GM12878 (cell line): ENCODE measurements around the gene KIF5C. TPM values are rescaled to one million over a fixed set of nuclear protein-coding genes. Genes with fewer than 3 reads are reported as not detected.

ENCODE experiments used
- ATAC-seq: fragments of 200-7000 bp; cut with Tn5 transposase; 3 replicates; pipeline ENCODE4 v1.9.1; 2020; ENCODE audit warnings: mild to moderate bottlenecking, moderate library complexity
- BruUV-seq: library from RNA; stranded (reverse); fragments of 400-500 nt; replicated peaks from 2 replicates; lab custom pipeline; 2021; lab: Mats Ljungman, UMichigan
- CTCF ChIA-PET: fragments of 300-600 bp; sonication (Branson Sonifier 250); formaldehyde crosslinking; extraction: SDS; loops from one replicate; lab custom pipeline; 2021; ENCODE audit warnings: inconsistent platforms; lab: Yijun Ruan, JAX
- POLR2A ChIA-PET: fragments of 350-600 bp; formaldehyde crosslinking; extraction: SDS; loops from one replicate; lab custom pipeline; 2021; ENCODE audit warnings: inconsistent platforms; lab: Charles Lee
- RAD21 ChIA-PET: fragments of 300-600 bp; sonication (Branson Sonifier 250); formaldehyde crosslinking; loops from one replicate; lab custom pipeline; 2023; ENCODE audit warnings: antibody characterized with exemption; ENCODE audit not compliant: unreplicated experiment; lab: Charles Lee
- SMC1A ChIA-PET: fragments of 300-600 bp; sonication (Branson Sonifier 250); formaldehyde crosslinking; loops from one replicate; lab custom pipeline; 2023; ENCODE audit not compliant: unreplicated experiment, uncharacterized antibody; lab: Charles Lee
- DNase-seq: peaks from one replicate; pipeline ENCODE4 v3.0.0-alpha.2; 2011; ENCODE audit warnings: low read depth, low spot score
- FAIRE-seq: peaks from 3 replicates; lab custom pipeline; 2011; peaks lifted over from hg19 to GRCh38; lab: Jason Lieb, UNC
- H2AFZ ChIP-seq: 2 replicates; pipeline ENCODE4 v1.6.0; 2011; ENCODE audit warnings: low read depth, low read length, control low read depth; ENCODE audit not compliant: control insufficient read depth
- H3K27ac ChIP-seq: 2 replicates; pipeline ENCODE4 v1.5.1; 2011; ENCODE audit warnings: control low read depth; ENCODE audit not compliant: control insufficient read depth, insufficient read depth
- H3K27me3 ChIP-seq, 2 experiments: replicated peaks in 1 of 2; 2 replicates each; pipeline versions ENCODE4 v1.6.0 to v1.6.1; 2011; ENCODE audit warnings: low read length in 1 of 2; ENCODE audit not compliant: control insufficient read depth in 2 of 2, insufficient read depth in 2 of 2
- H3K36me3 ChIP-seq, 2 experiments: 2 replicates each; pipeline ENCODE4 v1.5.1; 2011; ENCODE audit warnings: low read length in 1 of 2; ENCODE audit not compliant: control insufficient read depth in 2 of 2, insufficient read depth in 2 of 2
- H3K4me1 ChIP-seq: 2 replicates; pipeline ENCODE4 v1.6.1; 2011; ENCODE audit warnings: mild to moderate bottlenecking, low read length, moderate library complexity, mixed read lengths; ENCODE audit not compliant: control insufficient read depth, insufficient read depth
- H3K4me2 ChIP-seq: 2 replicates; pipeline ENCODE4 v1.6.0; 2011; ENCODE audit warnings: control low read depth; ENCODE audit not compliant: control insufficient read depth, insufficient read depth
- H3K4me3 ChIP-seq: fragments of 200-600 bp; sonication (generic); 2 replicates; pipeline ENCODE4 v1.5.1; 2016
- H3K79me2 ChIP-seq: 2 replicates; pipeline ENCODE4 v1.6.0; 2011; ENCODE audit warnings: low read length; ENCODE audit not compliant: control insufficient read depth, insufficient read depth
- H3K9ac ChIP-seq: 2 replicates; pipeline ENCODE4 v1.8.0; 2011; ENCODE audit warnings: low read length, control low read depth, mixed read lengths; ENCODE audit not compliant: control insufficient read depth, insufficient read depth
- H3K9me3 ChIP-seq: replicated peaks from 3 replicates; pipeline ENCODE4 v1.5.1; 2011; ENCODE audit warnings: mild to moderate bottlenecking, low read length; ENCODE audit not compliant: control insufficient read depth, insufficient read depth
- H4K20me1 ChIP-seq: 2 replicates; pipeline ENCODE4 v1.6.0; 2011; ENCODE audit not compliant: control insufficient read depth, insufficient read depth
- BHLHE40 ChIP-seq, 2 experiments: fragments of 450-650 bp in 1 of 2; IDR thresholded peaks; 2 replicates each; pipeline ENCODE4 v1.6.1; 2011 to 2017; ENCODE audit warnings: low read depth in 2 of 2, borderline replicate concordance in 1 of 2, improper control_type of control experiment in 1 of 2, low read length in 1 of 2, mild to moderate bottlenecking in 1 of 2
- CBX3 ChIP-seq: fragments of 200-600 bp; sonication (generic); IDR thresholded peaks from 2 replicates; pipeline ENCODE4 v1.6.1; 2016; ENCODE audit warnings: low read depth, borderline replicate concordance
- CBX5 ChIP-seq: sonication (generic); IDR thresholded peaks from 2 replicates; pipeline ENCODE4 v1.6.1; 2016; ENCODE audit warnings: low read depth, moderate library complexity, mild to moderate bottlenecking, inconsistent platforms
- CREM ChIP-seq: IDR thresholded peaks from 2 replicates; pipeline ENCODE4 v1.6.1; 2014; ENCODE audit warnings: antibody characterized with exemption, low read depth
- EED ChIP-seq: sonication (generic); IDR thresholded peaks from 2 replicates; pipeline ENCODE4 v1.6.1; 2016; ENCODE audit warnings: antibody characterized with exemption, low read depth
- HCFC1 ChIP-seq: fragments of 150-350 bp; IDR thresholded peaks from 2 replicates; pipeline ENCODE4 v1.6.1; 2014; ENCODE audit warnings: low read length
- IRF4 ChIP-seq: IDR thresholded peaks from 2 replicates; pipeline ENCODE4 v1.6.1; 2011; ENCODE audit warnings: low read depth, low read length
- NR2C1 ChIP-seq: fragments of 450-650 bp; IDR thresholded peaks from 2 replicates; pipeline ENCODE4 v1.6.1; 2017; ENCODE audit warnings: antibody characterized with exemption, mild to moderate bottlenecking, moderate library complexity
- RCOR1 ChIP-seq: conservative IDR thresholded peaks from 2 replicates; pipeline ENCODE4 v1.6.1; 2012; ENCODE audit warnings: low read depth, low read length, improper control_type of control experiment
- YBX1 ChIP-seq: fragments of 450-650 bp; IDR thresholded peaks from 2 replicates; pipeline ENCODE4 v1.6.1; 2016; ENCODE audit warnings: antibody characterized with exemption
- YY1 ChIP-seq: IDR thresholded peaks from 2 replicates; pipeline ENCODE4 v1.6.1; 2011; ENCODE audit warnings: low read depth, mild to moderate bottlenecking, low read length
- WGBS: methylation state at CpG from one replicate; pipeline ENCODE4 v1.1.6; 2016; ENCODE audit warnings: low lambda C conversion rate; ENCODE audit not compliant: insufficient replicate concordance, insufficient coverage; ENCODE audit errors: missing lambda C conversion rate; 5-methylcytosine and 5-hydroxymethylcytosine counted together
- in situ Hi-C: fragments of 300-500 bp; cut with MboI; formaldehyde crosslinking; loops from 9 replicates; pipeline ENCODE4 v1.14.3; 2018; ENCODE audit warnings: mixed read lengths
- intact Hi-C: fragments of 100-400 bp; cut with micrococcal nuclease; formaldehyde crosslinking; loops from one replicate; pipeline ENCODE4 v1.14.2; 2022; ENCODE audit not compliant: unreplicated experiment
- polyA plus RNA-seq, 11 experiments: library from polyadenylated mRNA; depleted of rRNA in 4 of 11; unstranded in 6 of 11; stranded (reverse) in 5 of 11; fragments of >200 nt; fragmentation: Nextera tagmentation in 4 of 11; fragmentation: Illumina TruSeq in 1 of 11; extraction: Ambion mirVana in 4 of 11; extraction: Trizol in 1 of 11; gene quantifications; 1 replicate in 1 of 11; 2 replicates in 10 of 11; pipeline versions ENCODE4 v1.2.1 to v1.2.3, GENCODE V29; 2011 to 2016; ENCODE audit warnings: inconsistent platforms in 2 of 11, missing spikeins in 2 of 11, low read depth in 1 of 11
- total RNA-seq, 4 experiments: library from RNA; depleted of rRNA in 3 of 4; stranded (reverse); fragments of >200 nt in 3 of 4; fragmentation: Illumina TruSeq in 1 of 4; extraction: Trizol in 1 of 4; gene quantifications; 2 replicates each; pipeline versions ENCODE4 v1.2.1 to v1.2.3, GENCODE V29; 2013 to 2021
- TF ChIP-seq, protein P1 (sequence below): fragments of 450-650 bp; IDR thresholded peaks from 2 replicates; pipeline ENCODE4 v1.6.1; 2017; ENCODE audit warnings: antibody characterized with exemption, mild to moderate bottlenecking, moderate library complexity
- TF ChIP-seq, protein P2 (sequence below): IDR thresholded peaks from 2 replicates; pipeline ENCODE4 v1.6.1; 2012; ENCODE audit warnings: low read depth, low read length, improper control_type of control experiment
- TF ChIP-seq, protein P3 (sequence below): fragments of 450-650 bp; conservative IDR thresholded peaks from 2 replicates; pipeline ENCODE4 v1.6.1; 2017; ENCODE audit warnings: mild to moderate bottlenecking, moderate library complexity
- TF ChIP-seq, protein P4 (sequence below): fragments of 450-650 bp; IDR thresholded peaks from 2 replicates; pipeline ENCODE4 v1.6.1; 2017; ENCODE audit warnings: borderline replicate concordance
- TF ChIP-seq, protein P5 (sequence below): IDR thresholded peaks from 2 replicates; pipeline ENCODE4 v1.6.1; 2011; ENCODE audit warnings: low read depth, mild to moderate bottlenecking, low read length, moderate library complexity, borderline replicate concordance; ENCODE audit errors: extremely low read depth
- TF ChIP-seq, protein P6 (sequence below): fragments of 450-650 bp; IDR thresholded peaks from 2 replicates; pipeline ENCODE4 v1.6.1; 2016; ENCODE audit warnings: mild to moderate bottlenecking

KIF5C gene
- total and polyA plus RNA-seq, 10 of the 15 experiments (the other 5 are each of a cell fraction or from before 2014, with no cell fraction given), result 0.08 to 0.49 (median 0.24) TPM

DNA sequence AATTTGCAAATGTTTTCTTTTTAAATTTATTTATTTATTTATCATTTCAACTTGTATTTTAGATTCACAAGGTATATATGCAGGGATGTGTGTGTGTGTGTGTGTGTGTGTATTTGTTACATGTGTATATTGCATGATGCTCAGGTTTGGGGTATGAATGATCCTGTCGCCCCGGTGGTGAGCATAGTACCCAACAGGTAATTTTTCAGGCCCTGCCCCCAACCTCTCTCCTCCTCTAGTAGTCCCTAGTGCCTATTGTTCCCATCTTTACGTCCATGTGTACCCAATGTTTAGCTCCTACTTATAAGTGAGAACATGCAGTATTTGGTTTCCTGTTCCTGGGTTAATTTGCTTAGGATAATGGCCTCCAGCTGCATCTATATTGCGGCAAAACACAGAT, 33.0 kb upstream of the KIF5C start:
- no peak for FAIRE-seq
- POLR2A ChIA-PET, result no interaction called here
- CTCF ChIA-PET, result no interaction called here
- Histone ChIP-seq H3K27ac (no peak overlapping the region), H3K27me3 (no peaks in the 10 kb centered on the region), H3K4me3 (no peak overlapping the region), H3K4me1 (no peaks in the 10 kb centered on the region), H3K79me2 (no peaks in the 10 kb centered on the region), H4K20me1 (no peaks in the 10 kb centered on the region), H3K4me2 (no peak overlapping the region), H2AFZ (no peak overlapping the region), H3K9ac (no peak overlapping the region), H3K9me3 (no peaks in the 10 kb centered on the region), H3K36me3 (no peaks in the 10 kb centered on the region)
- SMC1A ChIA-PET, result no interaction called here
- ATAC-seq, result no peak
- 52% methylated on average over 4 of the region's 4 CpGs for WGBS
- intact Hi-C loops (no loop called here), in situ Hi-C loops (no loop called here)
- RAD21 ChIA-PET, result no interaction called here
- no peak for DNase-seq
- no TSS peak for BruUV-seq
- TF ChIP-seq, protein P1, sequence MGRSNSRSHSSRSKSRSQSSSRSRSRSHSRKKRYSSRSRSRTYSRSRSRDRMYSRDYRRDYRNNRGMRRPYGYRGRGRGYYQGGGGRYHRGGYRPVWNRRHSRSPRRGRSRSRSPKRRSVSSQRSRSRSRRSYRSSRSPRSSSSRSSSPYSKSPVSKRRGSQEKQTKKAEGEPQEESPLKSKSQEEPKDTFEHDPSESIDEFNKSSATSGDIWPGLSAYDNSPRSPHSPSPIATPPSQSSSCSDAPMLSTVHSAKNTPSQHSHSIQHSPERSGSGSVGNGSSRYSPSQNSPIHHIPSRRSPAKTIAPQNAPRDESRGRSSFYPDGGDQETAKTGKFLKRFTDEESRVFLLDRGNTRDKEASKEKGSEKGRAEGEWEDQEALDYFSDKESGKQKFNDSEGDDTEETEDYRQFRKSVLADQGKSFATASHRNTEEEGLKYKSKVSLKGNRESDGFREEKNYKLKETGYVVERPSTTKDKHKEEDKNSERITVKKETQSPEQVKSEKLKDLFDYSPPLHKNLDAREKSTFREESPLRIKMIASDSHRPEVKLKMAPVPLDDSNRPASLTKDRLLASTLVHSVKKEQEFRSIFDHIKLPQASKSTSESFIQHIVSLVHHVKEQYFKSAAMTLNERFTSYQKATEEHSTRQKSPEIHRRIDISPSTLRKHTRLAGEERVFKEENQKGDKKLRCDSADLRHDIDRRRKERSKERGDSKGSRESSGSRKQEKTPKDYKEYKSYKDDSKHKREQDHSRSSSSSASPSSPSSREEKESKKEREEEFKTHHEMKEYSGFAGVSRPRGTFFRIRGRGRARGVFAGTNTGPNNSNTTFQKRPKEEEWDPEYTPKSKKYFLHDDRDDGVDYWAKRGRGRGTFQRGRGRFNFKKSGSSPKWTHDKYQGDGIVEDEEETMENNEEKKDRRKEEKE, result no peak
- no peak for TF ChIP-seq CBX5
- TF ChIP-seq, protein P2, sequence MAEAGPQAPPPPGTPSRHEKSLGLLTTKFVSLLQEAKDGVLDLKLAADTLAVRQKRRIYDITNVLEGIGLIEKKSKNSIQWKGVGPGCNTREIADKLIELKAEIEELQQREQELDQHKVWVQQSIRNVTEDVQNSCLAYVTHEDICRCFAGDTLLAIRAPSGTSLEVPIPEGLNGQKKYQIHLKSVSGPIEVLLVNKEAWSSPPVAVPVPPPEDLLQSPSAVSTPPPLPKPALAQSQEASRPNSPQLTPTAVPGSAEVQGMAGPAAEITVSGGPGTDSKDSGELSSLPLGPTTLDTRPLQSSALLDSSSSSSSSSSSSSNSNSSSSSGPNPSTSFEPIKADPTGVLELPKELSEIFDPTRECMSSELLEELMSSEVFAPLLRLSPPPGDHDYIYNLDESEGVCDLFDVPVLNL, result no peak
- TF ChIP-seq YY1, result no peak
- TF ChIP-seq, protein P3, sequence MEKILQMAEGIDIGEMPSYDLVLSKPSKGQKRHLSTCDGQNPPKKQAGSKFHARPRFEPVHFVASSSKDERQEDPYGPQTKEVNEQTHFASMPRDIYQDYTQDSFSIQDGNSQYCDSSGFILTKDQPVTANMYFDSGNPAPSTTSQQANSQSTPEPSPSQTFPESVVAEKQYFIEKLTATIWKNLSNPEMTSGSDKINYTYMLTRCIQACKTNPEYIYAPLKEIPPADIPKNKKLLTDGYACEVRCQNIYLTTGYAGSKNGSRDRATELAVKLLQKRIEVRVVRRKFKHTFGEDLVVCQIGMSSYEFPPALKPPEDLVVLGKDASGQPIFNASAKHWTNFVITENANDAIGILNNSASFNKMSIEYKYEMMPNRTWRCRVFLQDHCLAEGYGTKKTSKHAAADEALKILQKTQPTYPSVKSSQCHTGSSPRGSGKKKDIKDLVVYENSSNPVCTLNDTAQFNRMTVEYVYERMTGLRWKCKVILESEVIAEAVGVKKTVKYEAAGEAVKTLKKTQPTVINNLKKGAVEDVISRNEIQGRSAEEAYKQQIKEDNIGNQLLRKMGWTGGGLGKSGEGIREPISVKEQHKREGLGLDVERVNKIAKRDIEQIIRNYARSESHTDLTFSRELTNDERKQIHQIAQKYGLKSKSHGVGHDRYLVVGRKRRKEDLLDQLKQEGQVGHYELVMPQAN, result no peak
- TF ChIP-seq, protein P4, sequence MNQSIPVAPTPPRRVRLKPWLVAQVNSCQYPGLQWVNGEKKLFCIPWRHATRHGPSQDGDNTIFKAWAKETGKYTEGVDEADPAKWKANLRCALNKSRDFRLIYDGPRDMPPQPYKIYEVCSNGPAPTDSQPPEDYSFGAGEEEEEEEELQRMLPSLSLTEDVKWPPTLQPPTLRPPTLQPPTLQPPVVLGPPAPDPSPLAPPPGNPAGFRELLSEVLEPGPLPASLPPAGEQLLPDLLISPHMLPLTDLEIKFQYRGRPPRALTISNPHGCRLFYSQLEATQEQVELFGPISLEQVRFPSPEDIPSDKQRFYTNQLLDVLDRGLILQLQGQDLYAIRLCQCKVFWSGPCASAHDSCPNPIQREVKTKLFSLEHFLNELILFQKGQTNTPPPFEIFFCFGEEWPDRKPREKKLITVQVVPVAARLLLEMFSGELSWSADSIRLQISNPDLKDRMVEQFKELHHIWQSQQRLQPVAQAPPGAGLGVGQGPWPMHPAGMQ, result no peak
- TF ChIP-seq, protein P5, sequence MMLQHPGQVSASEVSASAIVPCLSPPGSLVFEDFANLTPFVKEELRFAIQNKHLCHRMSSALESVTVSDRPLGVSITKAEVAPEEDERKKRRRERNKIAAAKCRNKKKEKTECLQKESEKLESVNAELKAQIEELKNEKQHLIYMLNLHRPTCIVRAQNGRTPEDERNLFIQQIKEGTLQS, result no peak
- TF ChIP-seq CBX3, result no peak
- TF ChIP-seq EED, result no peak
- TF ChIP-seq CREM, result no peak
- TF ChIP-seq IRF4, result no peak
- TF ChIP-seq NR2C1, result no peak
- no peak for TF ChIP-seq RCOR1
- TF ChIP-seq HCFC1, result no peak
- TF ChIP-seq, protein P6, sequence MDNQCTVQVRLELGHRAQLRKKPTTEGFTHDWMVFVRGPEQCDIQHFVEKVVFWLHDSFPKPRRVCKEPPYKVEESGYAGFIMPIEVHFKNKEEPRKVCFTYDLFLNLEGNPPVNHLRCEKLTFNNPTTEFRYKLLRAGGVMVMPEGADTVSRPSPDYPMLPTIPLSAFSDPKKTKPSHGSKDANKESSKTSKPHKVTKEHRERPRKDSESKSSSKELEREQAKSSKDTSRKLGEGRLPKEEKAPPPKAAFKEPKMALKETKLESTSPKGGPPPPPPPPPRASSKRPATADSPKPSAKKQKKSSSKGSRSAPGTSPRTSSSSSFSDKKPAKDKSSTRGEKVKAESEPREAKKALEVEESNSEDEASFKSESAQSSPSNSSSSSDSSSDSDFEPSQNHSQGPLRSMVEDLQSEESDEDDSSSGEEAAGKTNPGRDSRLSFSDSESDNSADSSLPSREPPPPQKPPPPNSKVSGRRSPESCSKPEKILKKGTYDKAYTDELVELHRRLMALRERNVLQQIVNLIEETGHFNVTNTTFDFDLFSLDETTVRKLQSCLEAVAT, result no peak
- TF ChIP-seq YBX1, result no peak
- TF ChIP-seq BHLHE40 (IDR thresholded peaks at IDR 0.05; ENCODE audit: borderline replicate concordance in 1 of 2, low read depth in 2 of 2, low read length in 1 of 2), result no peak
